HG03575 (cell line): ENCODE measurements around the gene SETSIP.
"Not testable (repeated sequence)": the region's sequence is repeated elsewhere in the genome, so short reads cannot be mapped to it uniquely, and the experiment has no call there.

Source experiments
- ATAC-seq: cut with Tn5 transposase; IDR thresholded peaks from one replicate; pipeline ENCODE4 v1.9.1; 2021; ENCODE audit not compliant: unreplicated experiment, insufficient number of reproducible peaks, low FRiP score; ENCODE audit errors: extremely low read depth

SETSIP gene

GRCh38 chr1:92070892-92071291 lies 4.3 kb downstream of the SETSIP start:
- no peak for ATAC-seq

GRCh38 chr1:92066321-92066720 lies 8.9 kb downstream of the SETSIP start:
- no peak for ATAC-seq

- no peak for ATAC-seq
Observed at GRCh38 chr1:92065042-92065441, 10.2 kb downstream of the SETSIP start.

GRCh38 chr1:92051948-92052347 lies 23.3 kb downstream of the SETSIP start:
- ATAC-seq = no peak

GRCh38 chr1:92045766-92046495 lies 29.3 kb downstream of the SETSIP start:
- no peak for ATAC-seq

- no peak for ATAC-seq
Observed at GRCh38 chr1:92043621-92044020, 31.6 kb downstream of the SETSIP start.

GRCh38 chr1:92040971-92041370 lies 34.2 kb downstream of the SETSIP start:
- no peak for ATAC-seq

- ATAC-seq = no peak
Observed at GRCh38 chr1:92038695-92039346, 36.4 kb downstream of the SETSIP start.

- ATAC-seq = no peak
Observed at GRCh38 chr1:92037400-92037799, 37.8 kb downstream of the SETSIP start.

GRCh38 chr1:92031281-92032110 lies 43.7 kb downstream of the SETSIP start:
- ATAC-seq = no peak

GRCh38 chr1:92030656-92031107 lies 44.5 kb downstream of the SETSIP start:
- ATAC-seq = no peak

- ATAC-seq = no peak
Observed at GRCh38 chr1:92029241-92029922, 45.8 kb downstream of the SETSIP start.

GRCh38 chr1:92026806-92027205 lies 48.4 kb downstream of the SETSIP start:
- no peak for ATAC-seq

- ATAC-seq = not testable (repeated sequence)
Observed at GRCh38 chr1:92026042-92026441, 49.2 kb downstream of the SETSIP start.
